Islet precursor cell (in vitro differentiated cells): ENCODE data around the gene SAMD10.
"Not testable (repeated sequence)": the region's sequence is repeated elsewhere in the genome, so short reads cannot be mapped to it uniquely, and the experiment has no call there.

ENCODE experiments used
- DNase-seq: peaks from one replicate; pipeline ENCODE4 v3.0.0-alpha.2; 2018

Gene SAMD10

GRCh38 chr20:63968136-63968927 is 11.1 kb downstream of the SAMD10 start:
- DNase-seq = no peak

DNA sequence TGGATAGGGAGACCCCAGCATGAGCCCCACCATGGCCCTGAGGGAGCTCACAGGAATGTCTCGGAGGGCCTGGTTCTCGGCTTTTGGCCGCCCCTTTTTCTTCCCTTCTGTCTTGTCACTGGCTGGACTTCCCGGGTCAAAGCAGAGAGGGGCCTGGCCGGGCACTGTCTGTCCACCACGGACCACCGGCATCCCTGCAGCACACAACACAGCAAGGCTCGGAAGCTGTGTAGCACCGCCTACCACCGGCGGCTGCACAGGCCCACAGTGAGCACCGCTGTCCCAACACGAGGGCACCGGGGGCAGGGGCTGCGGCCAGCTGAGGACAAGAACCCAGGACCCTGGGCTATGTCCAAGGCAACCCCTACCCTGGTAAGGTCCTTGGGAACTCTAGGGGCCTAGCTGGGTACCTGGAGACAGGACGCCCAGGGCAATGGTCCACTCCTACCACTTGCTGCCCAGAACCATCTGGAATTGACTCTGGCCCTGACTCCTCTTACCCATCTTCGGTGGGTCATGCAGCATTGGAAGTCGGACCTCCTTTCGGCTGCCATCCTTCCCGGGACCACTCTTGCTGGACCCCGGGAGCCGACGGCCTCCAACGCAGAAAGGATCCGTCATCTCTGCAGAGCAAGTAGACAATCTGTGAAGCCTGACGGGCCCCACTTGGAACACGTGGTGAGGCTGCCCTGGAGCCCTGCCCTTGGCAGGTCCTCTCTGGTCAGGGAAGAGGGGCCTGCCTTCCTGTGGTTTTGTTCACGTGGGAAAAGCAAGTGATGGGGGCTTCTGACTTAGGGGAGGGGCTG is 11.9 kb downstream of the SAMD10 start:
- no peak for DNase-seq

DNA sequence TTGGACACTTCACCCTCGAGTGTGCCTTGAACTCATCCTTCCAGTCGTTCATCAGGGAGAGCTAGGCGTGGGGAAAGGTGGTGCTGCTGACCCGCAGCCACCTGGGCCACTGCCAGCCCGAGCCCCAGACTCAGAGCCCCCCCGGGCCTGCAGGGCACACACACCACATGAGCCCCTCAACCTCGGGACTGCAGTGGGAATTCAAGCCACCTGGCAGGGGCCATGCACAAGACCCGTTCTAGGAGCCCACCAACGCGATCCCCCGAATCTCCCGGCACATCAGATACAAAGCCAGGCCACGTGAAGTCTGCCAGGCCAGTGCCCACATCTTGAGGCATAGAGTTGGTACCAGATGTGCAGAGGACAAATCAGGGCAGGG is 12.5 kb downstream of the SAMD10 start:
- DNase-seq = no peak

GRCh38 chr20:63966172-63966943 is 13.1 kb downstream of the SAMD10 start:
- DNase-seq = no peak

DNA sequence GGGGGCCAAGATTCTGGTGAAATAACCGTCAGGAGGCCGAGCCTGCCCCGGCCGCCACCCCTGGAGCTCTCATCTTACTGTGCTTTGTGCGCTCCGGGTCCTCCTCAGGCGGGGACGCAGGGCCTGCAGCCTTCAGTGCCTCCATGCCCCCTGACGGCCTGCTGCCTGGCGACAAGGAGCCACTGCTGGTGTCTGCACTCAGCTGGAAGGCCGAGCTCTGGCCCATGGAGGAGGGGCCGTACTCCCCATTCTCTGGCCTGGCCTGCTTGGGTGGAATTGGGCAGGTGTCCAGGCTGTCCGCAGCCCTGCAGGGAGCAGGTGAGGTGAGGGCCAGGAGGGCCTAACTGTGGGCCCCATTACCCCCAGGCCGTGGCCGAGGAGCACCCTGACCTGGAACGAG is 15.0 kb downstream of the SAMD10 start:
- DNase-seq = no peak

DNA sequence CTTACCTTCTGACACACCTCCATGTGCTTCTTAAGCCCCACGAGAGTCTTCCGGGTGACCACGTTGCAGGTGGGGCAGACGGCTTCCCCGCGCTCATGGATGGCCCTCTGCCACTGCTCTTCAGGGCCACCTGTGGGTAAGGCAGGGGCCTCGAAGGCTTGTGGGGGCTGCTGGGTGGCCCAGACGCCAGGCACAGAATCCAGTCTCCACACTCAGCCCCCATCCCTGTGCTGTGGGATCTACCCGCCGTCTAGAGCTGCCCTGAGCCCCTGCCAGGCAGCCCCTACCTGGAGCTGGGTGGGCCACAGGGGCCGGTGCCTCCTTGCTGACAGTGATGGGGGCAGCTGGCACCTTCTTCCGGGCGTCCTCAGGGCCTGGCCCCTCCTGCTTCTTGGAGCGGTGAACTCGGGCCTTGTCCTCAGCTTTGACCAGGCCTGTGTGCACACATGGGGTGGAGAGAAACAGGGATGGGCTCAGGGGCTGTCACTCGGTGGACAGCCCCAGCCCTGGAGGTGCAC is 15.6 kb downstream of the SAMD10 start:
- no peak for DNase-seq

GRCh38 chr20:63963348-63963741 is 16.1 kb downstream of the SAMD10 start:
- no peak for DNase-seq

DNA sequence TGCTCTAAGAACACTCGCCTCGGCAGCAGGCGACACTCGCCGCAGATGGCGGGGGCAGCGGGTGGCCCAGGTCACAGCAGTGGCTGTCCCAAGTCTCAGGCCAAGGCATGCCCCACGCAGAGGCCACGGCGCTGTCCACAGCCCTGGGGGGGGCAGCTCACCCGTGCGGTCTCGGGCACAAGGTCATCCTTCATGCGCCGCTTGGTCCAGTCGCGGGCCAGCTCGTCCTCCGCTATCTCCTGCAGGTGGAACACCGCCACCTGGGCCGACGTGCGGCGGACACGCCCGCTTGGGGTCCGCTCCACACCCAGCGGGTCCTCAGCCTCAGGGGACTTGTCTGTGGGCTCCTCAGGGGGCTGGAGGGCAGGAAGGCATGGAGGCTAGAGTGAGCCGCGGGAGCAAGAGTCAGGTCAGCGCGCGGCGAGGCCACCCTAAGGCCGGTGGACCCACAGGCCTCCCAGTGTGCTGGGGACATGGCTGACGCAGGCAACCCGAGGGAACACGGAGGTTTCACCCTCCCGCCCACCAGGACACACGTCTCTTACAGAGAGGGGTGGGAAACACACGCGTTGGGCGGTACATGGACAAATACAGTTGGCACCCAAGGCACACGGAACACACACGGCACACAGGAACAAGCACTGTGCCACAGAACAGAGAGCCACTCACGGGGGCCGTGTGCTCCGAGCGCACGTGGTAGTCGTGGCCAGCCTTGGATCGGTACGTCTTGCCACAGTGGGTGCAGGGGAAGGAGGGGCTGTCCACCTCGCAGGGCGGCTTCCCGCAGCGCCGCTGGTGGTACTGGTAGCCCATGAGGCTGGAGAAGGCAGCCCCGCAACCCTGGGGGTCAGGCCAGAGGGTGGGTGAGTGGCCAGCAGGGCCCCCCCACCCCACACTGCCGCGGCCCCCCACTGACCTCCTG is 16.8 kb downstream of the SAMD10 start:
- no peak for DNase-seq

DNA sequence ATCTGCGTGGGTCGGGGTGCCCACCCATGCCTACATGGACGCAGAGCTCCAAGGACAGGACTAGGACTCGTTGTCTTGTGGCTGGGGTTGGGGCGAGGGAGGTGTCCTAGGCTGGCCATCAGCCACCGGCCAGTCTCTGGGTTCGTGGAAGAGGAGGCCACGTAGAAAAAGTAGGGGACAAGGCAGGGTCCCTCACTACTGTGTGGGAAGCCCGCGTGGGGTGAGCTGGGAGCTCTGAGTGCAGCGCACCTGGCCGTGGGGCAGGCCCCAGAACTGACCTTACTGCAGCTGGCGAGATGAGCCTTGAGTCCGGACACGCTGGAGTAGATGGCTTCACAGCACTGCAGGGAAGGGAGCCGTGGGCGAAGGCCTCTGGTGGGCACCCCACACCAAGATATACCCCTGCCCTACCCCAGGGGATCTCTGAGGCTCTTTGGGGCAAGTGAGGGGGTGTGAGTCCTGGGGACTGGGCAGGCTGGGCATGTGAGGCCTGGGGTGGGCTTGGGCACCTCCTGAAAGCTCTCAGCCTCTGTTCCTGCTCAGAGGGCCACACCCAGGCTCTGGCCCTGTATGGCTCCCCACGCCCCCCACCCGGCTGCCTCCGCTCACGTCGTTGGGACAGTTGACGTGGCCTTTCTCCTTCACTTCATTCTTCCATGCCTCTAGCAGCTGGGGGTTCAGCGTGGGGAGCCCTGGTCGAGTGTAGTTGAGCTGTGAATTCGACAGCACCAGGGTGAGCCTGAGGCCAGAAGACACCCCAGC is 17.6 kb downstream of the SAMD10 start:
- no peak for DNase-seq

- not testable (repeated sequence) for DNase-seq
Observed at GRCh38 chr20:63960654-63961621, 18.5 kb downstream of the SAMD10 start.

GRCh38 chr20:63959699-63960075 is 19.8 kb downstream of the SAMD10 start:
- no peak for DNase-seq

DNA sequence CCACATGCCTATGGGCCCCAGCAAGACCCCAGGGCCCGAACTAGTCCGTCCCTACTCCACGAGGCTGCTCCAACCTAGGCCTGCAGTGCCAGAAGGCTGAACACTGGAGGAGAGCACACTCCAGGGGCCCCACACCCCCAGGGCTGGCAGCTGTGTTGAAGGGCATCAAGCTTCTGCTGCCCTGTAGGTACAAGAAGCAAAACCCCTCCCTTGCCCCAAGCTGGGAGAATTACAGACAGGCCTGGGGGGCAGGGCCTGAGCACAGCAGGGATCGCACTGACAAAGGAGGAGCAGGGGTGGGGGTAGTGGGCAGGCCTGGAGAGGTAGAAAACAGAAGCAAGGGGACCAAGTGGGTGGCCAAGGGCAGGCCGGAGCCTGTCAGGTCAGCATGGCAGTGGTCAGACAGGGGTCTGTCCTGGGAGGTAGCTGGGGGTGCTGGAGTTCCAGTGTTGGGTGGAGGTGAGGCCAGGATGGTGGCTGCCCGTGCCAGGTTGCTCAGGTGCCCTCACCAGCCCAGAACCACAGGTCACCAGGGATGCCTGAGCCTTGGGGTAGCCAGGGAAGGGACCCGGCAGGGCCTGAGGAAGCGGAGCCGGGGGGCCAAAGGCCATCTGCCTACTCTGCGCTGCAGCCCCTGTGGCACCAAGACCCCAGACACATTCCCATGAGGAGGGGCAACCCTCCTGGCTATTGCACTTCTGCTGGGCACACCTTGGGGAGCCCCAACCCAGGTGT is 20.3 kb downstream of the SAMD10 start:
- no peak for DNase-seq

- no peak for DNase-seq
Observed at GRCh38 chr20:63958471-63958870, 21.0 kb downstream of the SAMD10 start.

- peak; percentile 89 for DNase-seq
Observed at GRCh38 chr20:63957690-63958441, 21.6 kb downstream of the SAMD10 start.

DNA sequence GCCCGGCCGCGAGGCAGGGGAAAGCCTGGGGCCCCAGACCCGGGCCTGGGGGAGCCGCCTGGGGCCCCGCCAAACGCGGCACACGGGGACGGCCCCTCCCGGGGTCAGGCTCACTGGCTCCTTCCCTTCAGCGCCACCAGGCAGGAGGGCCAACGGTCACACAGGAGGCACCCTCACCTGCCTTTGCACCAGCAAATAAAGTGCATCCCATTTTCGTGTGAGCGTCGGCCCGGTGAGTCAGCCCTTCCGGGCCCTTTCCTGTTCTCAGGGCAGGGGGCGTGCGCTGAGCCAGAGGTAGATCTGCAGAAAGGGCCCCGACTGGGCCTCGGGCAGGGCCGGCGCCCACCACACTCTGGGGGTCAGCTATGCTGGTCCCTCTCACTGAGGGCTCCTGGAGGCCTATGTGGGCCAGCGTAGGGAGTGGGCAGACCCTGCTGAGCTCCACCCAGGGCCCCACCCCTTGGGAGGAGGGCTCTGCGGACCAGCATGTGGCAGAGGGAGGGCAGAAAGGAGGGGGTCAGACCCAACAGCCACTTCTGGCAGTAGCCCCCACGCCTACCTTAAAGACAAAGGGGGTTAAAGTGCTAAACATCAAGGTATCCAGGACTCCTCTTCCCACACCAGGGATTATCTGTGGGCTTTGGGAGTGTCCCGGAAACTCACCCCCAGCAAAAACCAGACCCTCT is 22.3 kb downstream of the SAMD10 start:
- peak; percentile 90 for DNase-seq

GRCh38 chr20:63956664-63957003 is 22.8 kb downstream of the SAMD10 start:
- no peak for DNase-seq

DNA sequence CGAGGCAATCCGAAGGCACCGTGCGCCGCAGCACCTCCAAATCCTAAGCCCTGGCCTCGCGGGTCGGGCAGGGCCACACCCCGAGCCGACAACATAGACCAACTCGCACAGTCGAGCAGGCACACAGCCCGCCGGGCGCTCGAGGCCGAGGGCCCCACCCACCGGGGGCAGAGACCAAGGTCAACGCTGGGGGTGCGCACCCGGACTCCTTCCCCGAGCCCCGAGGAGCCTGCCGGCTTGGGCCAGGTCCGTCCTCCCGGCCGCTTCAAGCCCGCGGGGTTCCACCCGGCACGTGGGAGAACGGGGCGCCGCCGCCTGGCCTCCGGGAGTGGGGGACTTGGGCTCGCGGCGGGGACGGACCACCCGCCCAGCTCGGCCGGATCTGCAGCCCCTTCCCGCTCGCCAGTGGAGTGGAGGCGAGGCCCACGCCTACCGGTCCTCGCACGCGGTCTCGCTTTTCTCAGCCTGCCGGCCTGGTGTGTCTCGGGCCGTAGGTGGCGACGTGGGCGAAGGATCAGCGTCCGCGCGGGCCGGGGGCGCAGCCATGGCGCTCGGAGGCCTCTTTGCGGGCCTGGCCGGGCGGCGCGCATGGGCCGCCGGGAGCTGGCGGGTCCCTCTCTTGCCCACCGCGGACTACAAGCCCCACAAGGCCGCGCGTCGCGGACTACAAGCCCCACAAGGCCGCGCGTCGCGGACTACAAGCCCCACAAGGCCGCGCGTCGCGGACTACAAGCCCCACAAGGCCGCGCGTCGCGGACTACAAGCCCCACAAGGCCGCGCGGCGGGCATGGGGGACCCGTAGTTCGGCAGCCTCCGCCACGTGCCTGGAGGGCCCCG is 23.4 kb downstream of the SAMD10 start, which contains the start of gene UCKL1:
TSS of gene UCKL1 (minus strand) at position 590 of the 837 bp plus-strand sequence. CDS start at position 546, 44 bp downstream.
- peak; percentile 86 for DNase-seq
